Fibroblast of skin of back (primary cell): Measurements from ENCODE around the gene EPHA4.

Source experiments
- DNase-seq: peaks from one replicate; pipeline ENCODE4 v3.0.0-alpha.2; 2013

Gene EPHA4

GRCh38 chr2:221437056-221437455 lies 135.0 kb downstream of the EPHA4 start:
- DNase-seq: no peak

- no peak for DNase-seq
Observed at GRCh38 chr2:221435171-221435570, 136.9 kb downstream of the EPHA4 start.

- no peak for DNase-seq
Observed at GRCh38 chr2:221434142-221434541, 138.0 kb downstream of the EPHA4 start.

DNA sequence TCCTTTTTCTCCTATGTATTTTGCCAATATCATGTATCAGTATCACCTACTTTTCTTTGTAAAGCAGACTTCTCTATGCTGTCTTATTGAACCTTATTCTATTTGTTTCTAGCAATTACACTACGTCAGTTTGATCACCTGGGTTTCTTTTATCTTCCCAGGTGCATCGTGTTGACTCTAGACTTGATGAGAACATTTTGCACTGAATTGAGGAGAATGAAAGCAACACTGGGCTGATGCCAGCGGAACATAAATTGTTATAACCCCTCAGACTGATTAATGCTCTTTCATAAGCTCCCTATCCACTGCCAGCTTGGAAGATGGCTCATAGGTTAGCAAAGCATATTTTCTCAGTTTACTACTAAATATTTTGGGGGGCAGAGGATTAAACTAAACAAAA lies 140.6 kb downstream of the EPHA4 start:
- DNase-seq: no peak

- DNase-seq: no peak
Observed at GRCh38 chr2:221429741-221430491, 142.2 kb downstream of the EPHA4 start.

DNA sequence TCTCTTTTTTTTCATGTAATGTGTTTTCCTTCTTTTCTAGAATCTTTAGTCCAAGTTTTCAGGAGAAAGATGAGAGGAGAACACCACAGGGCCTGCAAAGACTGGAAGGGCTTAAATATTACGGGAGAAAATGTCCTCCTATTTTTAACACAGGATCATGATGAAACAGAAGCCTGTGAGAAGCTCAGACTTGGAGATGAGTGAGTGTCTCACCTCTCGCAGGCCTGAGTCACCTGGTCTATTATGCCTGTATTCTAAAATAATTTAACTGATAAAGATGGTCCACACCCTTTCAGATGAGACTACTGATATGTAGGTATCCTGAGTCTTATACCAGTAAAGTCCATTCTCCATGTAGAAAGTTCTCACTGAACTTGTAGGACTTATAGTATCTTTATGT lies 143.2 kb downstream of the EPHA4 start:
- no peak for DNase-seq

DNA sequence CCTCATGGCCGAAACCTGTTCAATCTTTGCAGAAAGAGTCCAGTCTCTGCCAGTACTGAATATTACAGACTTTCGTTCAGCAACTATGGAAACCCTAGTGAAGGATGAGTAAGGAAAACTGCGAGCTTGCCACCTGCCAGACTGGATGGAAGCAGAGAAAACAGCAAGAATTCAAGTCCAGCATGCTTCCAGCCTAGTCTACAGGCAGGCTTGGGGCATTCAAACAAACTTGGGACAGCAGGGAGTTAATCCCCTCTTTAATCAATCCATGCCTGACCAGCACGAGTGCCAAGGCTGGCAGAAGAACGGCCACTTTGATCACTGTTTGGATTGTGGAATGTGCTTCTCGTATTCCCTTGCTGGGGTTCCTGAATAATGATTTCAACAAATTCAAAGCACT lies 145.2 kb downstream of the EPHA4 start:
- DNase-seq: no peak

- no peak for DNase-seq
Observed at GRCh38 chr2:221425891-221426290, 146.2 kb downstream of the EPHA4 start.

DNA sequence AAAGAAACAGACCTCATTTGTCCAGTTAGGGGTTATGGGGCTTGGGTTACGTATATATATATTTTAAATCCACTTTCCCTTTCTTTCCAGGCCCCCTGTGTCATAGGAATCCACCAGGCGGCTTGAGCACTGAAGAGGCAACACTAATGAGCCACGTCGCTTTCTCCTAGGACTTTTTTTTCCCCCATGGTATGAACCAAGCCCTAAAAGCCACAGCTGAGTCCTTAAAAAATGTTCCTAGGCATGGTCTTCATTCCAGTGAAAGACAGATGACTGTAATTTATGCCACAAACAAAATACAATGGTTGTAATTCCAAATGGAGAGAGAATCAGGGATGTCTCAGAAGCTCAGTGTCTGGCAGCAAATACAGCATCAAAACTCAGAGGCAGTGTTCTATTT lies 146.8 kb downstream of the EPHA4 start:
- no peak for DNase-seq

GRCh38 chr2:221423210-221423804 lies 148.8 kb downstream of the EPHA4 start:
- no peak for DNase-seq

DNA sequence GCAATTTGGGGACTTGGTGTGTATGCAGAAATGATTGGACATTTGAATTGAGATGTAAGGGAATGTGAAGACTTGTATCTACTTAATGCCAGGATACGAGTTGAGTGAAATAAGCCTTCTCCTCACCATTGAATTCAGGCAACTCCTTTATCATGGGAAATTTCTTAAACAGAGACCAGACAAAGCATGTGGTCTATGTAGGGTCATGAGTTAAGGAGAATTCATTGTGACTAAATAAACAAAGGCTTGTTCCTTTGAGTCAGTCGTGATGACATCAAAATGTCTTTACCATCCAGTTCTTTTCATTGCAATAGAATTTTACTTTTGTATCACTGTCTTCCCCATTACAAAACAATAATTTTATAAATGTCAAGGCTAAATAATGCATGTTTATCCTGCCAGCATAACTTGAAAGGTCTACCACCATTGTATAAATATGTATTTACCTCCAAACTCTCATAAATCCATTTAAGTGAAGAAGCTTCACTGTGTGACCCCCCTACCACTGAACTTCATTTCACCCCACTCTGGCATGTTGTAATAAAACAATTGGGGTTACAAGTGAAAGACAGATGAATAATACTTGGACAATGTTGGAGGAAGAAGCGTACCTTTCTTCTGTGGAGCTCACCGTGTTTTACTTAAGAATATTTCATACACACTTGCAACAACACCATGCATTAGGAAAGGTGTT lies 149.4 kb downstream of the EPHA4 start:
- no peak for DNase-seq

GRCh38 chr2:221420245-221420644 lies 151.9 kb downstream of the EPHA4 start:
- no peak for DNase-seq

DNA sequence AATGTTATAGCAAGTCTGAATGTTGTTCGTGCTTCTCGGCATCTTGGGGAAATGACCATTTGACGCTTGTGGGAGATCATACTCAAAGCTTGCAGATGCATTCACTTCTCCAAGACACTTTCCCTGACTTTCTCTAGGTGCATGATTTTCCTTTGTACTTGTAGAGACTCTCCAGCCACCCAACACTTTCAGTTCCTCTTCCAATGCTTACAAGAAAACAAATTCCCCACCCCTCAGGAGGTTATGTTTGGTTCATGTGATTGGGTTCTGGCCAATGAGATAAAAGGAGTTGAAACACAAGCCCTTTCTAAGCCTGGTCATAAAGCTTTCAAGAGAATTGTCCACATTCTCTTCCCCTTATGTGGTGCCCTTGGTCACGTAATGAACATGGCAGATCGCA lies 156.3 kb downstream of the EPHA4 start:
- no peak for DNase-seq

- DNase-seq: no peak
Observed at GRCh38 chr2:221412978-221413377, 159.1 kb downstream of the EPHA4 start.

GRCh38 chr2:221410487-221410886 lies 161.6 kb downstream of the EPHA4 start:
- DNase-seq: no peak

- no peak for DNase-seq
Observed at GRCh38 chr2:221407765-221408164, 164.3 kb downstream of the EPHA4 start.

- no peak for DNase-seq
Observed at GRCh38 chr2:221405521-221405920, 166.6 kb downstream of the EPHA4 start.

- DNase-seq: peak; percentile 28
Observed at GRCh38 chr2:221402072-221402471, 170.0 kb downstream of the EPHA4 start.

GRCh38 chr2:221400411-221400810 lies 171.7 kb downstream of the EPHA4 start:
- DNase-seq: no peak

- no peak for DNase-seq
Observed at GRCh38 chr2:221399183-221399582, 172.9 kb downstream of the EPHA4 start.

- DNase-seq: no peak
Observed at GRCh38 chr2:221397187-221397586, 174.9 kb downstream of the EPHA4 start.

GRCh38 chr2:221392228-221392881 lies 179.7 kb downstream of the EPHA4 start:
- no peak for DNase-seq

- no peak for DNase-seq
Observed at GRCh38 chr2:221390878-221391277, 181.2 kb downstream of the EPHA4 start.
